ENCODE data around the gene RPL28.
A peak's percentile ranks its signal among the peaks of the same experiment; 100 is the strongest.

The RPL28 gene

DNA sequence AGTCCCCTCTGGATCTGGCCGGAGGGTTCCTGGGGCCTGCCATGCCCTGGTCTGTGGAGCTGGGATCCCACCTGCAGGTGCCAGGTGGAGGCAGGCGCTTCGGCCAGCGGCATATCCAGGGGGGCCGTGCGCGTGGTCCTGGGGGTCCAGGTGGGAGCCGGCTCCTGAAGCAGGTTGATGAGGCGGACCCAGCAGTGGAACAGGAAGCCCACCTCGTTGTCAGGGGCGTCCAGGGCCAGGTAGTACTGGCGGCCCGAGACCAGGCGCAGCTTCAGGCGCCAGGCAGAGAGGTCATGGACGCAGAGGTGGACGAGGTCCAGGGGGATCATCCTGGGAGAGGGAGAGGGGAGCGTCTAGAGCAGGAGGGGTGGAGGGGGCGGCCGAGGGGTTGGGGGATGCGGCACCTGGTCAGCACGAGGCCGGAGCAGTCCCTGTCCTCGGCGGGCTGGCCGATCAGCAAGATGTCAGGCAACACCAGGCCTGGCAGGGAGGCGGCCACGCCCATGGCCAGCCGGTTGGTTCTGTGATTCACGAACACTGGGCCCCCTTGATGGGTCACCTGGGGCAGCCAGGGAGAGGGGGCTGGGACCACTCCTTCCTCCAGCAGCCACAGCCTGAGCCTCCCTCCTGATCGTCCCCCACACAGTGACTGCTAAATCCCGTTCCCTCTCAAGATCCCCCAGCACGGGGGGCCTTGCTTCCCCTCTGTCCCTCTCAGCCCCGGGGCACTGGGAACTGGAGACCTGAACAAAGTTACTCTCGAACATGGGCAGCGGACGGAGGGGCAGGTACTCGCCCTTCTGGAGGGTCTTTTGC is 23.4 kb upstream of the RPL28 start:
- H3K27me3 Mint-ChIP-seq: peaks cover 7% of the 10 kb centered on the region
- H3K9me3 Mint-ChIP-seq: no peaks in the 10 kb centered on the region

GRCh38 chr19:55362990-55363716 is 22.6 kb upstream of the RPL28 start, which contains the start of gene GARIN5B:
TSS of gene GARIN5B (minus strand) at chr19:55363260. CDS start at chr19:55363066, 194 bp downstream.
- H3K27me3 Mint-ChIP-seq: peaks cover 12% of the 10 kb centered on the region
- no peak for DNase-seq
- no peaks in the 10 kb centered on the region for H3K4me1 Mint-ChIP-seq (ENCODE audit: low read depth)
- no peak within 1 kb of the TSS for H3K4me3 Mint-ChIP-seq
- no peaks in the 10 kb centered on the region for H3K9me3 Mint-ChIP-seq
- no peak within 1 kb of the TSS for H3K27ac Mint-ChIP-seq
- no peaks in the 10 kb centered on the region for H3K36me3 Mint-ChIP-seq (ENCODE audit: low read depth)

More for the DNA sequence above, 23.4 kb upstream of the RPL28 start:
- H3K4me1 Mint-ChIP-seq (ENCODE audit: low read depth): no peaks in the 10 kb centered on the region
- H3K36me3 Mint-ChIP-seq (ENCODE audit: low read depth): no peaks in the 10 kb centered on the region
- DNase-seq: no peak
- H3K27ac Mint-ChIP-seq: no peak overlapping the region
- H3K4me3 Mint-ChIP-seq: no peak overlapping the region

- Mint-ChIP-seq H3K27me3 (peaks cover 25% of the 10 kb centered on the region), H3K9me3 (no peaks in the 10 kb centered on the region), H3K27ac (no peak overlapping the region)
Measured at GRCh38 chr19:55365245-55365644, 20.5 kb upstream of the RPL28 start.

GRCh38 chr19:55365964-55366363 is 19.8 kb upstream of the RPL28 start:
- no peaks in the 10 kb centered on the region for H3K9me3 Mint-ChIP-seq
- no peak overlapping the region for H3K4me3 Mint-ChIP-seq
- H3K27ac Mint-ChIP-seq: no peak overlapping the region
- H3K36me3 Mint-ChIP-seq (ENCODE audit: low read depth): no peaks in the 10 kb centered on the region
- H3K27me3 Mint-ChIP-seq: peaks cover 31% of the 10 kb centered on the region
- H3K4me1 Mint-ChIP-seq (ENCODE audit: low read depth): peaks cover 6% of the 10 kb centered on the region
- DNase-seq: no peak

More at GRCh38 chr19:55365245-55365644, 20.5 kb upstream of the RPL28 start:
- H3K36me3 Mint-ChIP-seq (ENCODE audit: low read depth): no peaks in the 10 kb centered on the region
- no peak overlapping the region for H3K4me3 Mint-ChIP-seq
- no peak for DNase-seq
- H3K4me1 Mint-ChIP-seq (ENCODE audit: low read depth): peaks cover 4% of the 10 kb centered on the region

DNA sequence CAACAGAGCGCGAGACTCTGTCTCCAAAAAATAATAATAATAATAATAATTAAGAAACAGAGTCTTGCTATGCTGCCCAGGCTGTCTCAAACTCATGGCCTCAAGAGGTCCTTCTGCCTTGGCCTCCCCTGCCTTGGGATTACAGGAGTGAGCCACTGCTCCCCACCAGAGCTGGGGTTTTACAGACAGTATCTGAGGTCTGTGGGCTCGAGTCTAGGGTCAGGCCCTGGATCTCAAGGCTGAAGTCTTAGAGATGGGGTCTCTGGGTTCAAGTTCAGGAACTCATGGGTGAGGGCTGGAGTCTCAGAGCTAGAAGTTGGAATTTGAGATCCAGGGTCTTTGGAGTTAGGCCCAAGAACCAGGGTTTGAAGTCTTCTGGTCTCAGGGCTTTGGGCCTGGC is 18.9 kb upstream of the RPL28 start:
- no peaks in the 10 kb centered on the region for H3K9me3 Mint-ChIP-seq
- H3K36me3 Mint-ChIP-seq (ENCODE audit: low read depth): no peaks in the 10 kb centered on the region
- peaks cover 6% of the 10 kb centered on the region for H3K4me1 Mint-ChIP-seq (ENCODE audit: low read depth)
- DNase-seq: no peak
- no peak overlapping the region for H3K27ac Mint-ChIP-seq
- H3K27me3 Mint-ChIP-seq: peaks cover 40% of the 10 kb centered on the region
- H3K4me3 Mint-ChIP-seq: no peak overlapping the region

- peaks cover 9% of the 10 kb centered on the region for H3K4me1 Mint-ChIP-seq (ENCODE audit: low read depth)
- H3K4me3 Mint-ChIP-seq: no peak overlapping the region
- H3K27ac Mint-ChIP-seq: no peak overlapping the region
- peaks cover 50% of the 10 kb centered on the region for H3K27me3 Mint-ChIP-seq
- DNase-seq: no peak
- no peaks in the 10 kb centered on the region for H3K36me3 Mint-ChIP-seq (ENCODE audit: low read depth)
- H3K9me3 Mint-ChIP-seq: no peaks in the 10 kb centered on the region
Measured at GRCh38 chr19:55368106-55368505, 17.6 kb upstream of the RPL28 start.

GRCh38 chr19:55368701-55369563 is 16.8 kb upstream of the RPL28 start:
- peak; percentile 55 for DNase-seq
- Mint-ChIP-seq H3K27me3 (peaks cover 56% of the 10 kb centered on the region), H3K27ac (no peak overlapping the region), H3K36me3 (ENCODE audit: low read depth) (no peaks in the 10 kb centered on the region), H3K4me3 (no peak overlapping the region), H3K9me3 (no peaks in the 10 kb centered on the region), H3K4me1 (ENCODE audit: low read depth) (peaks cover 12% of the 10 kb centered on the region)

DNA sequence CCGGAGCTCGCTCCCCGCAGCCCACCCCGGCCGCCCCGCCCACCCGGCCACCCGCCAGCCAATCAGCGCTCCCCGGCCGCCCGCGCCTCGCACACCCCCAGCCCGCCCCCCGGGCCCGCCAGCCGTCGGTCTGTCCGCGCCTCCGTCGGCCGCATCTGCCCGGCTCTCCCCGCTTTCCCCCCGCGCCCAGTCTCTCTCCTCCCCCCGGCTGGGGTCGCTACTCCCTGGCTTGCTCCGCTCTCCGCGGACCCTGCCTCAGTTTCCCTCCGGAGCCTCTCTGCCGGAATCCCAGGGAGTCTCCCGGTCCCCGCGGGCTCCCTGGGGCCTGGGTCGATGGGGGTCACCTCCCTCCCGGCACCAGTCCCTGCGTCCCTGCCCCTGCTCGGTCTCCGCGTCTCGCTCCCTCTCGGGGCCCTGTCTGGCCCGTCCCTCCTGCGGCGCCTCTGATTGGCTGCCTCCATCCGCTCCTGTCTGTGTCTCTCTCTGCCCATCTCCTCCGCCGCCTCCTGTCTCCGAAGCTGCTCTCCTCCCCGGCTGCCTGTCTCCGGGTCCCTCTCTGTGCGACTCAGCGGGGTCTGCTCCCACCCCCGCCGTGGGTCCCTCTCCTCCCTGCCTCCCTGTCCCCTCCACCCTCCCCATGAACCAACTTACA is 16.0 kb upstream of the RPL28 start:
- H3K9me3 Mint-ChIP-seq: no peaks in the 10 kb centered on the region
- peak overlapping the region; percentile 57 for H3K4me3 Mint-ChIP-seq
- H3K4me1 Mint-ChIP-seq (ENCODE audit: low read depth): peaks cover 12% of the 10 kb centered on the region
- H3K27me3 Mint-ChIP-seq: peaks cover 58% of the 10 kb centered on the region
- no peaks in the 10 kb centered on the region for H3K36me3 Mint-ChIP-seq (ENCODE audit: low read depth)
- H3K27ac Mint-ChIP-seq: no peak overlapping the region
- DNase-seq: peak; percentile 60

DNA sequence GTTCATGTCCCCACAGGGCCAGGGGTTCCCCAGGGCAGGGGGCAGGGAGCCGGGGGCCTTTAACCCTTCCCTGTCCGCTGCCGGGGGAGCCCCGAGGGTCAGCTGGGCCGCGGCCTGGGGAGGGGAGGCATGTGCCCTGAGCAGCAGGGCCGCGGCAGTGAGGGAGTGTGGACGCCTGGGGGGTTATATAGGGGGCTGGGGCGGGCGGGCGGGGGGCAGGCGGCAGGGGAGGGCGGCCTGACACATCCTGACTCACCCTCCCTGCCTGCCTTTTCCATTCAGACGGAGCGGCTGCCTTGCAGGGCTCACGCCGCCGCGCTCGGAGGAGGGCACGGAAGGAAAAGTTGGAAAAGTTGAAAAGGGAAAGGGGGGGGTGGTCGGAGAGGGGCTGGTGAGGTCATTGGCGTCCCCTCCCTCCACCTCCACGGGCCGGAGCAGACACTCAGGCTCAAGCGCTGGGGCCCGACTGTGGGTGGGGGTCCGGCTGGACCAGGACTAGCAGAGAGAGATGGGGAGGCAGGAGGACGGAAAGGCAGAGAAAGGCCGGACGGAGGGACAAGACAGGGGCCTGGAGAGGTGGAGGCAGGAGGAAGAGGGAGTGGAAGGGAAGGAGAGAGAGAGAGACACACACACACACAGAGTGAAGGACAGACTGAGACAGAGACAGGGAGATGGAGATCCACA is 15.3 kb upstream of the RPL28 start, which contains the start of gene IL11:
IL11 (minus strand) TSS at position 159 of the 684 bp plus-strand sequence; CDS start at position 6, 153 bp downstream.
- peaks cover 61% of the 10 kb centered on the region for H3K27me3 Mint-ChIP-seq
- no peak within 1 kb of the TSS for H3K27ac Mint-ChIP-seq
- no peaks in the 10 kb centered on the region for H3K36me3 Mint-ChIP-seq (ENCODE audit: low read depth)

DNA sequence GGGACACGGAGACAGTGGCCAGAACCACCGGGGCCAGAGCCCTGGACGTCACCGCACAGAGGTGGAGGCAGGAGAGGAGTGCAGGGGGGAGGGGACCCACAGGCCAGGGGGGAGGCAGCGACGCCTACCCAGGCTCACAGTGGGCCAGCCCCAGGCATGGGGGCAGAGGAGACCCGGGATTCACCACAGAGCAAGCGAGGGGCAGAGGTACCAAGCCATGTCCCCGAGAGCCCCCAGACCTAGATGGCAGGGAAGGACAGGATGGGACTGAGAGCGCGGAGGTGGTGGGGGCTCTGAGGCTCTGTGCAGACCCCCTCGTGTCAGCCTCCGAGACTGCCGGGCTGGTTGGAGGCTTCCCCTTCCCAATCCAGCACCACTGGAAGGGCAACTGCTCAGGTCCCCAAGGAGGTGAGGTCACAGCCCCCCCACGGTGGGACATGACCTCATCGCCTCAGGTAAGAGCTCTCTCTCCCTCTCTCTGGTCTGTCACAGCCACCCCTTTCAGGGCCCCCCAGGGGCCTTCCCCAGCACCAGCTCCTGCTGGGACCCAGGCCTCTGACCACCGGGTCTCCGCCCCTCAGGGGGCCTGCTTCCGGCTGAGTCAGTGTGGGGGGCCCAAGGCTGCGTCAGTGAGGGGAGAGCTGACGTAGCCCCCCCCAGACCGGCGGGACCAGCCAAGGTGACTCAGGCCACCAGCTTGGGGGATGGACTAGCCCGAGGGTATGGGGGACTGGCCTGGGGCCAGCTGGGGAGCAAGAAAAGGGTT is 13.2 kb upstream of the RPL28 start:
- Mint-ChIP-seq H3K36me3 (ENCODE audit: low read depth) (no peaks in the 10 kb centered on the region), H3K9me3 (no peaks in the 10 kb centered on the region), H3K4me3 (no peak overlapping the region), H3K4me1 (ENCODE audit: low read depth) (peaks cover 12% of the 10 kb centered on the region), H3K27me3 (peaks cover 67% of the 10 kb centered on the region), H3K27ac (no peak overlapping the region)
- no peak for DNase-seq

More for the DNA sequence above, 15.3 kb upstream of the RPL28 start, which contains the start of gene IL11:
- peaks cover 12% of the 10 kb centered on the region for H3K4me1 Mint-ChIP-seq (ENCODE audit: low read depth)
- H3K9me3 Mint-ChIP-seq: no peaks in the 10 kb centered on the region
- no peak for DNase-seq
- peak within 1 kb of the TSS; percentile 57 for H3K4me3 Mint-ChIP-seq

DNA sequence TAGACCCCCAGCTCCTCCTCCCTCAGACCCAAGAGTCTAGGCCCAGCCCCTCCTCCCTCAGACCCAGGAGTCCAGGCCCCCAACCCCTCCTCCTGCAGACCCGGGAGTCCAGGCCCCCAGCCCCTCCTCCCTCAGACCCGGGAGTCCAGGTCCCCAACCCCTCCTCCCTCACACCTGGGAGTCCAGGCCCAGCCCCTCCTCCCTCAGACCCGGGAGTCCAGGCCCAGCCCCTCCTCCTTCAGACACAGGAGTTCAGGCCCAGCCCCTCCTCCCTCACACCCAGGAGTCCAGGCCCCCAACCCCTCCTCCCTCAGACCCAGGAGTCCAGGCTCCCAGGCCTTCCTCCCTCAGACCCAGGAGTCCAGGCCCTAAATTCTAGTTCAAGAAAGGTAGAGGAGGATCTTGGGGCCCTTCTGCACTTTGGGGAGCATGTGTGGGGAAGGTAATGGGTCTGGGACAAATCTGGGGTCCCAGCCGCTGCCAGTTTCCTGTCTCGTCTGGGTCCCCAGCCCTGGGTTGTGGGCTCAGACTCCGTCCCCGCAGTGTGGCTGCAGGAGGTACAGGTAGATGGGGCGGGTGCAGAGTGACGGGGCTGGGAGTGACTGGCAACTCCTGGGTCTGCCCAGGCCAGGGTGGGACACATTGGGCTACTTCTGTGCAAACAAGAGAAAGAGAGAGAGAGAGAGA is 12.3 kb upstream of the RPL28 start:
- peaks cover 12% of the 10 kb centered on the region for H3K4me1 Mint-ChIP-seq (ENCODE audit: low read depth)
- H3K9me3 Mint-ChIP-seq: no peaks in the 10 kb centered on the region
- H3K27ac Mint-ChIP-seq: no peak overlapping the region
- peaks cover 57% of the 10 kb centered on the region for H3K27me3 Mint-ChIP-seq
- no peaks in the 10 kb centered on the region for H3K36me3 Mint-ChIP-seq (ENCODE audit: low read depth)
- no peak for DNase-seq
- no peak overlapping the region for H3K4me3 Mint-ChIP-seq

DNA sequence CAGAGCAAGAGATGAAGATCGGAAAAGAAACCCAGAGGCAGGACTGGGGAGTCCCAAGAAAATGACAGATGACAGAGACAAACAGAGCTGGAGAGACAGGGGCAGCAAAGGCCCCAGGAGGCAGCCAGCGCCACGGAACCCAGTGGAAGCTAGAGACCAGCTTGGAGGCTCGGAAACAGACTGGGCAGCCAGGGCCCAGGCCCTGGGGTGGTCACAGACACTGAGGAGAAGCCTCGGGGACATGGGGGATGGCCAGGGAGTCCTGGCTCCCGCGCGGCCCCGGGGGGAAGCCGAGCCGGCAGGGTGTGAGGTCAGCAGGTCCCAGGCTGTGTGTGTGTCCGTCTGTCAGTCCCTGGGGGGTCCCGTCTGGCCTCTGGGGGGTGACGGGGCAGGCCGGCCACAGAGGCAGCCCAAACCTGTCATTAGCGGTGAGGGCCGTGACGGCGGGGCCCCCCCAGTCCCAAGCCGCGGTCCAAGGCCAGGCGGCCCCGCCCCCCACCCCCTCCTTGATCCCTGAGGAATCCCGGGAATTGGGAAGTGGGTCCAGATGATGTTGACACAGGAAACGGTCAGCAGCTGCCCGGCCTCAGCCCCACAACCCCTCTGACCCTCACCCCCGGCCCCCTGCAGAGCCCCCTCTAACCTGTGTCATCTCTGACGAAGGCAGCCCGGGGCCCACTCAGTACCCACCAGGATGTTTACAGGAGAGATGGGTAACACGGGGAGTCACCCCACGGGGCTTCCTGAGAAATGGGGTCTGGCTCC is 11.6 kb upstream of the RPL28 start:
- H3K36me3 Mint-ChIP-seq (ENCODE audit: low read depth): no peaks in the 10 kb centered on the region
- H3K4me1 Mint-ChIP-seq (ENCODE audit: low read depth): peaks cover 12% of the 10 kb centered on the region
- H3K9me3 Mint-ChIP-seq: no peaks in the 10 kb centered on the region
- H3K4me3 Mint-ChIP-seq: no peak overlapping the region
- no peak overlapping the region for H3K27ac Mint-ChIP-seq
- H3K27me3 Mint-ChIP-seq: peaks cover 53% of the 10 kb centered on the region
- no peak for DNase-seq

All from activated T-cell treated with anti-CD3 and anti-CD28 coated beads, Interleukin-2, amount 50 U/mL, for 24 hours (primary cell).